DOHH2 (cell line): Measurements from ENCODE around the gene BIRC7.

Source experiments
- CTCF ChIP-seq: fragments of 200-600 bp; sonication (generic); IDR thresholded peaks from one replicate; pipeline ENCODE4 v1.5.1; 2014; ENCODE audit warnings: antibody characterized with exemption, mild to moderate bottlenecking, low read depth, low read length; ENCODE audit not compliant: poor library complexity, severe bottlenecking
- EZH2phosphoT487 ChIP-seq: fragments of 200-600 bp; sonication (generic); IDR thresholded peaks from 2 replicates; pipeline ENCODE4 v1.6.1; 2017; ENCODE audit warnings: borderline replicate concordance, mild to moderate bottlenecking, antibody characterized with exemption, low read length, moderate library complexity, mixed read lengths

DNA sequence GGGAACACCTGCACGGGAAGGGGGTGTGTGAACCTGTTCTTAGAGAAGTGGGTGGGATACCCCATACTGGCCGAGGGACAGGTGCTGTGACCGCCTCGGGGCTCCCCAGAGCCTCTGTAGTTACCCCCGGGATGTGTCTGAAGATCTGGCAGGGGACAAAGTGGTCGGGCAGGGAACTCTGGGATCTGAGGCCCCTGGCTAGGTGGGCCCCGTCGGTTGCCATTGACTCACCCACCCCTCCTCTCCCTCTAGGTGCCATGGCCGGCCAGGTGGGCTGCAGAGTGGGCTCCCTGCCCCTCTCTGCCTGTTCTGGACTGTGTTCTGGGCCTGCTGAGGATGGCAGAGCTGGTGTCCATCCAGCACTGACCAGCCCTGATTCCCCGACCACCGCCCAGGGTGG, 4.3 kb downstream of the BIRC7 start:
- TF ChIP-seq CTCF (no peak), EZH2phosphoT487 (no peak)
